Measurements from ENCODE around the gene MELK.

Gene MELK

GRCh38 chr9:36576866-36577265 is 4.2 kb downstream of the MELK start:
- no peak for DNase-seq

DNA sequence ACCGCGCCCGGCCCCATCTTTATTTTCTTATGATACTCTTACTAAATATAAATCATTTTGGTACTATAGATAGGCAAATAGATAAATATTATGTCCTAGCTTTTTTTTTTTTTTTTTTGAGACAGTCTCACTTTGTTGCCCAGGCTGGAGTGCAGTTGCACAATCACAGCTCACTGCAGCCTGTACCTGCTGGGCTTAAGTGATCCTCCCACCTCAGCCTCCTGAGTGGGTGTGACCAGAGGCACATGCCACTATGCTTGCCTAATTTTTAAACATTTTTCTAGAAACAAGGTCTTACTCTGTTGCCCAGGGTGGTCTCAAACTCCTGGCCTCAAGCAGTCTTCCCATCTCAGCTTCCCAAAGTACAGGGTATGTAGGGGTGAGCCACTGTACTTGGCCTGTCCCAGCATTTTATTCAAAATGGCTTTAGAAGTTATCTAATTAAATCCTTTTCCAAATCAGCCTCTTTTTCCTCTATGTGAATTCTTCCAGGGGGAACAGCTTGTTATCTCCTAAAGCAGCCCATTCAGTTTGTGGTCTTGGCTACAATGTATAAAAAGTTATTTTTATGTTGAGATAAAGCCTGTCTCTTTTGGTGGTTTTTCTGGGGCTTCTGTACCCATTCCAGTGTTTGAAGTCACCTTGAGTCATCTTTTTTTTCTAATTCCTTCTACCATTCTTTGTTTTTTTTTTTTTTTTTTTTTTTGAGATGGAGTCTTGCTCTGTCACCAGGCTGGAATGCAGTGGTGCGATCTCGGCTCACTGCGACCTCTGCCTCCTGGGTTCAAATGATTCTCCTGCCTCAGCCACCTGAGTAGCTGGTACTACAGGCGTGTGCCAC is 12.1 kb downstream of the MELK start:
- DNase-seq = no peak

DNA sequence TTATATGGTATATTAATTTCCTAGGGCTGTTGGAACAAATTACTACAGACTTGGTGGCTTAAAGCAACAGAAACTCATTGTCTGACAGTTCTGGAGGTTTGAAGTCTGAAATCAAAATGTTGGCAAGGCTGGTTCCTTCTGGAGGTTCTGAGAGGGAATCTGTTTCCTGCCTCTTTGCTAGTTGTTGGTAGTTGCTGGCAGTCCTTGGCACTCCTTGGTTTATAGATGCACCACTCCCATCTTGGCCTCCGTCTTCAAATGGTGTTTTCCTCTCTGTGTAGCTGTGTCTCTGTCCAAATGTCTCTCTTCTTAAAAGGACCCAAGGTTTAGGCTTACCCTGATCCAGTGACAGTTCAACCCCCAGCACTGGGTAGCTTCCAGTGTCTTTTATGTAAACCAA is 17.5 kb downstream of the MELK start:
- no peak for DNase-seq

DNA sequence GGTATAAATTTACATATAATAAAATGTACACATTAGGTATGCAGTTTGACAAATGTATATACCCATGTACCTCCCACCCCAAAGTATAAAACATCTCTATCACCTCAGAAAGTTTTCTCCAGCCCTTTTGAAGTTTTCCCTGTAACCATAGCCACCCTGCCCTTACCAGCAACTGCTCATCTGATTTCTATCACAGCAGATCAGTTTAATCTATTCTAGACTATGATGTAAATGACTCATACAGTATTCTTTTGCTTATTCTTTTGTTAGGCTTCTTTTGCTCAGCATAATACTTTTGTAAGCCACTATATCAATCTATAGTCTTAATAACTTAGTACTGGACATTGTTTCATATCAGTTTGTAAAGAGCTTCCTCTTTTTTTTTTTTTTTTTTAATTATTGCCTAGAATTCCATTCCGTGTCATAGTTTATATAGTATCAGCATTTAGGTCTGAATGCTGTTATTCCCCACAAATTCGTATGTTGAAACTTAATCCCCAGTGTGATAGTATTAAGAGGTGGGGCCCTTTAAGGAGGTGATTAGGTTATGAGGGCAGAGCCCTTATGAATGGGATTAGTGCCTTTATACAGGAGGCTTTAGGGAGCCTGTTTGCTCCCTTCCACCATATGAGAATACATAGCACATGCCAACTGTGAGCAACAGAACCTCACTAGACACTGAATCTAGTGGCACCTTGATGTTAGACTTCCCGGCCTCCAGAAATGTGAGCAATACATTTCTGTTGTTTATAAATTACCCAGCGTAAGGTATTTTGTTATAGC is 20.3 kb downstream of the MELK start:
- no peak for DNase-seq

- DNase-seq = no peak
Measured at GRCh38 chr9:36594213-36594612, 21.5 kb downstream of the MELK start.

DNA sequence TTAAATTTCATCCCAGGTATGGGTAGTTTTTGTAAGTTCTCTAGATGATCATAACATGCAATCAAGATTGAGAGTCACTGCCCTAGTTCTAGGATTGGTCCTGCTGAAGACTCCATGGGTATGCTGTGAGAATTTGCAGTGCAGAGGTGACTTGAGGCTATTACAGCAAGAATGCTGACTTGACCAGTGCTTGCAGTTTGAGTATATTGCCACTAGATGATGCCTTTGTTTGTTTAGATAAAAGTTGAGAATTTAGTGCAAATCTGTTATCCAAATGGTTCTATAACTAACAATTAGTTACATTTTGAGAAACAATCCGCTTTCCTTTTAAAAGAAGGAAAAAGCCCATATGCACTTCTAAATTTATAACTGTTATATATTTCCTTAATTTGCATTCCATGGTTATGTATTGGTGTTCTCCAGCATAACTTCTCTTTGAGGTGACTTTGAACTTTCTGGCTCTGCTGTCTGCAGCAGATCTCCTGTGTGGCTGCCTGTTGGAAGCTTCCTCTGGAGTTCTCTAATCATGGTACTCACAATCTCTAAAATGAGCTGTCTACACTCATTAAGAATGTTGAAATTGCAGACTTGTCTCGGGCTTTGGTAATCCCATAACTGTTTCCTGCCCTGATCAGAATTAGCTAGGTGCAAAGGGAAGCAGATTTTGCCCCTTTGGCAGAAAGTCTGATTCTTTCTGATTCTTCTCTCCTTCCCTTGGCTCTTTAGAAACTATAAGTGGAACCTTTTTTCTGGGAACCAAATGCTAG is 24.9 kb downstream of the MELK start:
- no peak for DNase-seq

- DNase-seq = no peak
Measured at GRCh38 chr9:36598273-36598672, 25.6 kb downstream of the MELK start.

- DNase-seq = no peak
Measured at GRCh38 chr9:36603006-36603405, 30.3 kb downstream of the MELK start.

DNA sequence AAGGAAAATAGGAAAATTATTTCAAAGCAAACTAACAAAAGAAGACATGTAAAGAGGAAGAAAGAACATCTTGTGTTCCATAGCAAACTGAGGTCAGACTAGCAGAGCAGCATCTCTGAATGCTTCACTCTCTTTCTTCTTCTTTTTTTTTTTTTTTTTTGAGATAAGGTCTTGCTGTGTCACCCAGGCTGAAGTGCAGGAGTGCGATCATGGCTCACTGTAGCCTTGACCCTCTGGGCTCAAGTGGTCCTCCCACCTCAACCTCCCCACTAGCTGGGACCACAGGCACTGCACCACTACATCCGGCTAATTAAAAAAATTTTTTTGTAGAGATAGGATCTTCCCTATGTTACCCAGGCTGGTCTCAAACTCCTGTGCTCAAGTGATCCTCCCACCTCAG is 36.6 kb downstream of the MELK start:
- DNase-seq = no peak

GRCh38 chr9:36622121-36622520 is 49.4 kb downstream of the MELK start:
- DNase-seq = no peak

GRCh38 chr9:36623280-36623679 is 50.6 kb downstream of the MELK start:
- no peak for DNase-seq

GRCh38 chr9:36625006-36625615 is 52.4 kb downstream of the MELK start:
- DNase-seq = peak in 49 of 56 donors; percentile 2 to 85 (median 50)

DNA sequence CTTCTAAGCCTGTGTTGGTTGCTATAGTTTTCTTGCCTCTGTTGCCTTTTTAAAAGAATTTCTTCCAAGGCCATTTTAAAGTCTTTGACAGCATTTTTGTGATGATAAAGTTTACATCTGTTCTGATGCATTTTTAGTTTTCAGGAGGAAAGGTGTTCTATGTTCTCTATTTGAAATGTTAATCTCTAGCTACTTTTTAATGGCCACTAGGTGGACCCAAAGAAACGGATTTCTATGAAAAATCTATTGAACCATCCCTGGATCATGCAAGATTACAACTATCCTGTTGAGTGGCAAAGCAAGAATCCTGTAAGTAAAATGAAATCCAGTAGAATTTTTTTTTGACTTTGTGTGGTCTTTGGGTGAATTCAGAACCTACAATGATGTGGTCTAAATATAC is 60.2 kb downstream of the MELK start:
- peak in 1 of 56 donors; percentile 7 for DNase-seq

GRCh38 chr9:36637491-36638270 is 65.0 kb downstream of the MELK start:
- DNase-seq = no peak

DNA sequence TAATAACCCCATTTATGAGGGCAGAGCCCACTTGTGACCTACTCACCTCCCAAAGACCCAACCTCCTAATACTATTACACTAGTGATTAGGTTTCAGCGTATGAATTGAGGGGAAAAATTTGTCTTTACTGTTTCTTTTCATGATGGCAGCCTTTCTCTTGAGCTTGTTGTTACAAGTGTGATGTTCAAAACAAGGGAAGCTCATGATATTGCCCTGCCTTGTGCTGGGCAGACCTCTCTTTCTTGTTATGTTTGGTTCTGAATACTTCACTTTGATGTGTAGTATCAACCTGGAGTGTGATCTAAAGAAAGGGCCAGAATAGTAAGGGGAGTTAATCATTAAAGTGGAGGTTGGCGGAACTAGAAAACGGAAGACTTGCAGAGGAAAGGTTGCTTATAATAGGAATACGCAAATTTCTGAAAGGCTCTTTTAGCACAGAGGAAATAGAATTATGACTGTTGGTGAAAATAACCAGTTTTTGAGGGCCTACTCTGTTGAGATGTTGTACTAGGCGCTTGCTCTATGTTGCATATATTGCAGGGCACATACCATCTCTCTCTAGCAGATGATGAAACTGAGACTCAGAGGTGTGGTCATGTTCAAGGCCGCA is 68.2 kb downstream of the MELK start:
- DNase-seq = no peak

- DNase-seq = no peak
Measured at GRCh38 chr9:36642817-36643216, 70.1 kb downstream of the MELK start.

GRCh38 chr9:36656842-36657241 is 84.1 kb downstream of the MELK start:
- DNase-seq = no peak

DNA sequence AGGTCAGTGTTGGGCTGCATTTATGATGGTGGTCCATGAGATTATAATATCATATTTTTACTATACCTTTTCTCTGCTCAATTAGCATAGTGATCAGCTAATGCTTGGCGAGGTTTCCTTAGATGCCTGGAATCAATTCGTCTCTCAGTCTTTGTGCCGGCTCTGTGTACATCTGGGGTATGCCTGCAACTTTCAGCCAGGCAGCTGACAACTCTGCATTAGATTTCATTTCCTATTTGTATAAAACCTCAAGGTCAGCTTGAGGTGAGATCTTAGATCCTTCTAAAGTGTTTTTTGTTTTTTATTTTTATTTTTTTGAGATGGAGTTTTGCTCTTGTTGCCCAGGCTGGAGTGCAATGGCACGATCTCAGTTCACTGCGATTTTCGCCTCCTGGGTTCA is 86.8 kb downstream of the MELK start:
- DNase-seq = no peak

DNA sequence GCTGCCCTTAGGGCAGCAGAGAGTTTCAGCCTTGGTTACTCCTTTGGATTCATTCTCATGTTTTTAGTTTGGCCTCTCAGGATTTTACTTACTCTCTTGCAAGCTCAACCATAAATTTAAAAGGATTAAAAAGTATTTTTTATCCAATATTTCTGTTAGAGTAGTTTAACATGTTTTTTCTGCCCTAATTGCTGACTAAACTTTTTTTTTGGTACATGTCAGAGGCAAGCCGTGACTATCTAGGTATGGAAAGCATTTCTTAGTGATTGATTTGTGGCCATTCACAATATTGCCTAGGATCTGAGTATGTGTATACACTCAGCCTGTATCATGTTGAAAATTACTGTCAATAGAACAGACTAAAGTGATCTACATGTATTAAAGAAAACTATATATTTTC is 92.1 kb downstream of the MELK start:
- no peak for DNase-seq

DNA sequence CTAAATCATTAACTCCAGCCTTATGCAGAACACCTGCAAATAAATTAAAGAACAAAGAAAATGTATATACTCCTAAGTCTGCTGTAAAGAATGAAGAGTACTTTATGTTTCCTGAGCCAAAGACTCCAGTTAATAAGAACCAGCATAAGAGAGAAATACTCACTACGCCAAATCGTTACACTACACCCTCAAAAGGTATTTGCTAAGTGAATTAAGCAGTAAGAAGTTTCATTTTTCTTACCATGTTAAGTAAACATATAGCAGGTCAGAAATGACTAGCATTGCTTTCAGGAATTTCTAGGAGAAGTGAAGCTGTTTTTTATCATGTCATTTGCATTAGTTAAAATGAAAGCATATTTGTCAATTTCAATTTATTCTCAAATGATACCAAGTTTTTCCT is 92.7 kb downstream of the MELK start:
- DNase-seq = no peak
